Ascending aorta (tissue), 2 donors: ENCODE results near the gene PRELID1. TPM values are rescaled to one million over a fixed set of nuclear protein-coding genes. Genes with fewer than 3 reads are reported as not detected.

ENCODE experiments used
- DNase-seq, 2 donors: peaks; one replicate each; pipeline ENCODE4 v3.0.0-alpha.2; 2019; ENCODE audit warnings: low spot score in 2 of 2
- H3K27ac ChIP-seq, 2 donors: fragments of 200-600 bp; sonication (generic); one replicate each; pipeline ENCODE4 v1.5.1; 2016 to 2017; ENCODE audit warnings: mild to moderate bottlenecking in 1 of 2
- H3K27me3 ChIP-seq: fragments of 200-600 bp; sonication (generic); one replicate; pipeline ENCODE4 v1.5.1; 2017
- H3K36me3 ChIP-seq, 2 donors: fragments of 200-600 bp; sonication (generic); one replicate each; pipeline ENCODE4 v1.5.1; 2016
- H3K4me1 ChIP-seq, 2 donors: fragments of 200-600 bp; sonication (generic); one replicate each; pipeline ENCODE4 v1.5.1; 2016 to 2017; ENCODE audit warnings: mild to moderate bottlenecking in 1 of 2
- H3K4me3 ChIP-seq, 2 donors: fragments of 200-600 bp; sonication (generic); one replicate each; pipeline ENCODE4 v1.5.1; 2016 to 2017; ENCODE audit warnings: mild to moderate bottlenecking in 1 of 2
- H3K9me3 ChIP-seq, 2 donors: fragments of 200-600 bp; sonication (generic); one replicate each; pipeline ENCODE4 v1.5.1; 2016
- intact Hi-C: fragments of 100-400 bp; cut with DNase I; formaldehyde crosslinking; loops from one replicate; pipeline ENCODE4 v1.15.1; 2023
- total RNA-seq: library from RNA; depleted of rRNA; stranded (reverse); fragments of >200 nt; gene quantifications from one replicate; pipeline ENCODE4 v1.1.0, GENCODE V29; 2016
- TF ChIP-seq, protein P1 (sequence below), 3 experiments: fragments of 200-600 bp in 2 of 3; fragments of 450-650 bp in 1 of 3; sonication (generic) in 2 of 3; IDR thresholded peaks; one replicate each; pipeline ENCODE4 v1.5.1; 2016 to 2019; ENCODE audit warnings: antibody characterized with exemption in 3 of 3, mild to moderate bottlenecking in 1 of 3, moderate library complexity in 1 of 3

The PRELID1 gene
- total RNA-seq, 1 donor from 2014 or later, result 376 TPM

DNA sequence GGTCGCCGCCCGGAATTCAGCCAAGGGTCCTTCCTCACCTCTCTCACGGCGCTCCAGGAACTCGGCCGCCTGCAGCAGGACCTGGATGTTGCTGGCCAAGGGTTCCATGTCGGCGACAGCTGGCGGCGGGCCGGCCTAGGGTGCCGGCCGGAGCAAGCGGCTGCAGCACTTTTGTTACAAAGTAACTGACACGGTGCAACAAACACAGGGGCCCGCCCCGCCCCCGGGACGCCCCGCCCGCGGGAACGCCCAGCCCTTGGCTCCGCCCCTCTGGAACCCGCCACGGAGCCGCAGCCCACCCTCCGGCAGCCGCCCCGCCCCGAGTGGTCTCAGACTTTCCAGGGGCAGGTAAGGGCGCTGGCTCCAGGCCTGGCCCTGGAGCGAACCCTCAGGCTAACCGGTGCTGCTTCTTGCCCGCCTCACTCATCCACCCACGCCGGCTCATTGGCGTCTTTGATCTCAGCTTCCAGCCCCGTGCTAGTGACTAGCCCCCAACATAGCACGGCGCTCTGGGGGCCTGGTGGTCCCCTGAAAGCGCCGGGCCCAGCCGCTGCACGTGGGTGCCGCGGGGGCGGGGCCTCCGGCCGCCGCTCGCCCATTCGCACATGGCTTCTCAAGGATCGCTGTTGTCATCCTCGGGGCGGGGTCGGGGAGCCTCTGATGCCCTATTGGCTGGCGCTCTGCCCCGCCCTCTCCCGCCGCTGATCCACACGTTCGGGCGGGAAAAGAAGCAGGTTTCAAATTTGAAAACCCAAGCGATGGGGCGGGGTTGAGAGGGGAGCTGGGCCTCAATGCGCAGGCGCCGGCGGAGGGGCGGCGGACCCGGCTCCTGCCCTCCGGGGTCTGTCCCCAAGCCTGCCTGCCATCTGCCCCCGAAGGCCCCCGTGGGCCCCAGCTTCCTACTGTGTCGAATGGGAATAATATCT is 8.4 kb downstream of the PRELID1 start, which contains the start of gene MXD3:
Gene MXD3, minus strand, starts transcription at position 176 of the 926 bp plus-strand sequence. Its CDS starts 68 bp downstream, at position 108.
- Histone ChIP-seq H3K4me3 (peak within 1 kb of the TSS; percentile 57 to 66), H3K36me3 (peaks cover 0 to 12% of the 10 kb centered on the region in 2 donors), H3K27me3 (no peaks in the 10 kb centered on the region), H3K9me3 (no peaks in the 10 kb centered on the region), H3K27ac (no peak within 1 kb of the TSS), H3K4me1 (peaks cover 12 to 18% of the 10 kb centered on the region in 2 donors)
- intact Hi-C loops, result loop anchor here (2.0 to 5.0 kb wide), 4 partner anchors 39 to 205 kb away; partner anchors contain the start of genes DDX41, LMAN2 and PDLIM7
- TF ChIP-seq, protein P1, sequence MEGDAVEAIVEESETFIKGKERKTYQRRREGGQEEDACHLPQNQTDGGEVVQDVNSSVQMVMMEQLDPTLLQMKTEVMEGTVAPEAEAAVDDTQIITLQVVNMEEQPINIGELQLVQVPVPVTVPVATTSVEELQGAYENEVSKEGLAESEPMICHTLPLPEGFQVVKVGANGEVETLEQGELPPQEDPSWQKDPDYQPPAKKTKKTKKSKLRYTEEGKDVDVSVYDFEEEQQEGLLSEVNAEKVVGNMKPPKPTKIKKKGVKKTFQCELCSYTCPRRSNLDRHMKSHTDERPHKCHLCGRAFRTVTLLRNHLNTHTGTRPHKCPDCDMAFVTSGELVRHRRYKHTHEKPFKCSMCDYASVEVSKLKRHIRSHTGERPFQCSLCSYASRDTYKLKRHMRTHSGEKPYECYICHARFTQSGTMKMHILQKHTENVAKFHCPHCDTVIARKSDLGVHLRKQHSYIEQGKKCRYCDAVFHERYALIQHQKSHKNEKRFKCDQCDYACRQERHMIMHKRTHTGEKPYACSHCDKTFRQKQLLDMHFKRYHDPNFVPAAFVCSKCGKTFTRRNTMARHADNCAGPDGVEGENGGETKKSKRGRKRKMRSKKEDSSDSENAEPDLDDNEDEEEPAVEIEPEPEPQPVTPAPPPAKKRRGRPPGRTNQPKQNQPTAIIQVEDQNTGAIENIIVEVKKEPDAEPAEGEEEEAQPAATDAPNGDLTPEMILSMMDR (IDR thresholded peaks at IDR 0.05), result no peak
- DNase-seq, result peak; percentile 88 to 98

DNA sequence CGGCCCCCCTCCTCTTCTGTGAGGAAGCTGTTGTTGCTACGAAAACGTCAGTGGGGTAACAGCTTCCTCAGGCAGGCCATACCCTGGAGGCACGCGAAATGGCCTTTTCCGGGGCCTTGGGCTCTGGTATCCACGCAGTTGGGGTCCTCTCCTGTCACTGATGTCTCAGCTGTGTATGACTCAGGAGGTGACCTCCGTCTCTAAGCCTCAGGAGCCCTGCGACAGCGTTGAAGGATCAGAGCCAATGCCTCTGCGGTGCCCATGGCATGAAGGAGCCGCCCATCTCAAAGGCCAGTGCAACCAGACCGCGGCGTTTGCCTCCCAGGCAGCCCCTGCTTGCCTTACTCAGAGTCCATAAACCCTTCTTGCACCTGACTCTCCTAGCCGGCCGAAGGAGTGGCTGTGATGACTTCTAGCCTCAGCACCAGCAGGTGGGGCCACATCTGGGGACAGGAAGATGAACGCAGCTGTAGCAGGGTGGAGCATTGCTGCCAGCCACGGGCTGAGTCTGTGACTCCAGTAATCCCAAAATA is 9.1 kb downstream of the PRELID1 start:
- no peaks in the 10 kb centered on the region for H3K27me3 ChIP-seq
- peaks cover 12 to 18% of the 10 kb centered on the region in 2 donors for H3K4me1 ChIP-seq
- no peak for DNase-seq
- H3K36me3 ChIP-seq, result peaks cover 3 to 5% of the 10 kb centered on the region in 2 donors
- H3K4me3 ChIP-seq, result peak overlapping the region; percentile 57 to 66
- H3K9me3 ChIP-seq, result no peaks in the 10 kb centered on the region
- TF ChIP-seq, protein P1 (IDR thresholded peaks at IDR 0.05), result no peak
- H3K27ac ChIP-seq, result no peak overlapping the region
- intact Hi-C loops, result loop anchor here (2.0 to 5.0 kb wide), 4 partner anchors 38 to 205 kb away; partner anchors contain the start of genes DDX41, LMAN2 and PDLIM7

DNA sequence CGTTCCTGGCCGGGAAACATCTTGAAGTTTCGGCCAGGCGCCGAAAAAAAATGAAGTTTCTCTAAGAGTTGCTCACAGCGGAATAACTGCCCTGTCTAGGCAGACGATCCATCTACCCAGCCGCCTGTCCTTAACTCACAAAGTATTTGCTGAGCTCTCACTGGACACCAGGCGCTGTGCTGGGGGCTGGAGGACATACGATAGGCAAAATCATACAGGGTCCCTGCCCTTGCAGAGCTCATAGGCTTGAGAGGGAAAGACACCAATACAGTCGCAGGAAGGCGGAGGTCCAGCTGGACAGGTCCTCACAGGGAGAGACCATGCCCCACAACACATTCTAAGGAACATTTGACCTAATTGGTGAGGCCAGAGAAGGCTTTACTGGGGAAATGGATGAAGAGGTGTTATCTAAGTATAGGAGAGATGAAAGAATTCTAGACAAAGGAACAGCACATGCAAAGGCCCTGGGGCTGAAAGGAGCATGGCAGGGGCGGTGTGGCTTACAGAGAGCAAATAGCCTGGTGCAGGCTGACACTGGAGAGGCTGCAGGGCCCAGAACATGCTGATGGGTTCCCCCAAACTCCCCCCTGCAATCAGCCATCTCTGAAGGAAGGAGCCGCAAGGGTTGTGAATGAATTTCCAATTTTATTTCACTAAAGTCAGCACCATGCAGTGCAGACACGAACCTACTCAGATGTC is 10.1 kb downstream of the PRELID1 start:
- intact Hi-C loops, result loop anchor here (2.0 to 5.0 kb wide), 4 partner anchors 37 to 204 kb away; partner anchors contain the start of genes DDX41, LMAN2 and PDLIM7
- no peak for DNase-seq

DNA sequence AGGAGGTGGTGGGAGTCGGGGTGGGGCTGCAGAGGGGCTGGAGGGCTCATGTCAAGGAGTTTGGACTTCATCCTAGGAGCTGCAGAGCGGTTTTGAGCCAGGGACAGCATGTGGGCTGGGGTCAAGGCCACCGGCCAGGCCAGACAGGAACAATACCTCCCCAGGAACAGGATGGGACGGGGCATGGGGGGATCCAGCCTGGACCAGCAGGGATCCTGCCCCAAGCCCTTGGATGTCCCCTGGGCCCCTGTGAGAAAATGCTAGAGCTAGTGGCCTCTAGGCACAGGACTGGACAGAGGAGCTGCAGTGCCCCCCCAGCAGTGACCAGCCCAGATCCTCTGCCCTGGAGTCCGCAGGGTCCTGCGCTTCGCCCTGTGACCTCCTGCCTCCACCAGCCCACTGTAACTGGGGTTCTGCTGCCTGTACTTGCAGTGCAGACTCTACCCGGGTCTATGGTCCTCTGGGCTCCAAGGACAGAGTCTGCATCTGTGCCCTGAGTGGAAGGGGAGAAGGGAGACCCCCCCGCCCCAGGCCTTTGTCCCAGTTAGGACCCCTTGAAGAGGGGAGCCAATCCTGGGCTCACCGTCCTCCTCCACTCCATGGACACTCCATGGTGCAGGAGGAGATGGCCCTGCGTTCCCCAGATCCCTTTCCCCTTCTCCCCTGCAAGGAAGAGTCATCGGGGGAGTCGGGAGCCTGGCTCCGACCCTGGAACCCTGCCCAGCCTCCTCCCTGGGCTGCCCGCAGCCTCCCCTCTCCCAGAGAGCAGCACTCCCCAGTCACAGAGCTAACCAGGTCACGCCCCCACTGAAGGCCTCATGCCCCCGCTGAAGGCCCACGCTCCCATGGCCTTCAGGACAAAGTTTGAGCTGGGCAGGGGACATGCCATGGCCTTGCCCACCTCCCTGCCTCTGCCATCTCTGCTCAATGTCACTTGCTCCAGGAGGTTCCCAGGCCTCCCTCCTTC is 11.1 kb downstream of the PRELID1 start:
- Histone ChIP-seq H3K27me3 (no peaks in the 10 kb centered on the region), H3K9me3 (no peaks in the 10 kb centered on the region), H3K36me3 (peaks cover 0 to 3% of the 10 kb centered on the region in 2 donors), H3K27ac (no peak overlapping the region), H3K4me1 (peaks cover 12 to 18% of the 10 kb centered on the region in 2 donors), H3K4me3 (no peak overlapping the region)
- TF ChIP-seq, protein P1 (IDR thresholded peaks at IDR 0.05), result no peak
- no peak for DNase-seq
- intact Hi-C loops, result loop anchor here (5.0 kb wide), 3 partner anchors 138 to 203 kb away; partner anchors contain the start of genes DDX41 and PDLIM7

More for the DNA sequence above, 10.1 kb downstream of the PRELID1 start:
- TF ChIP-seq, protein P1 (IDR thresholded peaks at IDR 0.05), result no peak
- Histone ChIP-seq H3K4me3 (no peak overlapping the region), H3K36me3 (peaks cover 3% of the 10 kb centered on the region in 2 donors), H3K27me3 (no peaks in the 10 kb centered on the region), H3K4me1 (peaks cover 12 to 18% of the 10 kb centered on the region in 2 donors), H3K9me3 (no peaks in the 10 kb centered on the region), H3K27ac (no peak overlapping the region)
